ENCODE measurements around the gene IRF9.

IRF9 gene

DNA sequence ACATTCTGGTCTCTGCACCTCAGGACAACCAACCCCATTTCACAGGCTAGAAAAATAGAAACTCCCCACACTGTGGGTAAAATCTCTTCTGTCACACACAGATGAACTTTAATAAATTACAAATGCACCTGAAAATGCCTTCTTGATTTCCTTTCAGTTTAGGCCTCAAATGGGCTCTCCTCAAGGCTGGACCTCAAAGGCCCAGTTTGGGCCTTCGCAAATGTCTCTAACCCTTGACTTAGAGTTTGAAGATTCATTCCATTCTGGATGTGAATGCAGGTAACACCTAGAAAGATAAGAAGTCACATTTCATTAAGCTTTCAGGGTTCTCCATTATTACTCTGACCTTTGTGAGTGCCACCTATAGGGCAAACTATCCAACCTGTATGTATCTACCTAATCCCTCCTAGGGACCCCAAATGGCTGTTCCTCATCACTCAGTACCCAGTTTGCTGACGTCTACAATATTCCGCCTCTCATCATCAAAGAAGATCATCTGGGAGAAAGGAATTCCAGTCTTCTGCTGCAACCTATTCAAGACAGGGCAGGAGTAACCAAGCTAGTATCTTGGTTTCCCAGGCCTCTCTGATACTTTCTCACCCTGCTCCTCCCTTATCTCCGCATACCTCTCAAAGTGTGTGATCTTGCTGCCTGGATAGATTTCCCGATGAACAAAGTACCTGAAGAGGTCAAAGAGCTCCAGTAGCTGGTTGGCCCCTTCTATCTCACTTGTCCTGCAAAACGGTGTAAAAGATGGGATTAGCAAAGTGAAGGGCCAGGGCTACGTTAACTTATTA, 53.0 kb downstream of the IRF9 start:
- no peak for DNase-seq (ENCODE audit: extremely low spot score)
- POLR2A ChIA-PET: interaction anchor here (0.6 to 2.0 kb wide), 11 partner anchors 15 to 216 kb away, joined by 3 to 14 read pairs (median 4); partner anchors contain the start of genes CBLN3, EMC9, IRF9 and KHNYN

DNA sequence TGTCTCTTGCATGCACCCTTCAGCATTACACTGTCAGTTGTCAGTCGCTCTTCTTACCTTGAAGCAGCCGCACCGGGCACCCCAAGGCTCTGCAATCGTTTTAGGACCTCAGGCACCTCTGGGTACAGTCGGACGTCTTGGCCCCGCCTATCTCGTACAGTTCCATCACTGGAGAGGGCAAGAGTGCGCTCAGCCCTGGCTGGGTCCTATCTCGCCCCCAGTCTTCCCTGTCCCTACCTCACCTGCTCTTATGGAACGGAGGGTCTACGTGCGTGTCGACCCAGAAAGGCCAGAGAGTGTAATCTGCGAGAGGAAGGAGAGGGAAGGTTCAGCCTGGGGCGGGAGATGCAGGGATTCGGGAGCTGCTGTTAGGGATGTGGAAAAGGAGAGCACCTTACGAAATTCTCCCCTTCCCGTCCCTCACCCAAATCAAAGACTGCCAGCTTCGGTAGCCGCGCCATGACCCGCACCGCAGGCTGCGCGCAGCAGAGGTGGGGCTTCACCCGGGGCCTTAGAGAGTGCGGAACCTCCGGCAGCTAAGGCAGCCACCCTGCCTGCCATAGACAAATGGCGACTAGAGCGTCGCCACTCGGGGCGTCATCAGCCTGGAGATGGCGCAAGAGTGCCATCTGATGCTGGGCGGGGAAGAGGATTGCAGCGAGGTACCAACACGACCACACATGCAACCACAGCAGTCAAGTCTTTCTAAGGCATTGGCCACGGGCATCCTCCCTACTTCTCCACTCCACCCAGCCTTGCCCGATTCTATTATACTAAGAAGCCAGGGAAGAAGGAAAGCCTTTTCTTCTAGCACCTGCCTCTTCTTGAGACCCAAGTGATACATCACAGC, 54.7 kb downstream of the IRF9 start, which contains the start of gene MDP1:
Gene MDP1, minus strand, starts transcription at position 572 of the 850 bp plus-strand sequence. Its CDS starts 111 bp downstream, at position 461.
- CTCF ChIA-PET: interaction anchor here (0.7 to 5.2 kb wide), 37 partner anchors 9 to 216 kb away, joined by 3 to 42 read pairs (median 7); partner anchors contain the start of genes CIDEB, DHRS1, GMPR2 and IPO4
- POLR2A ChIA-PET: interaction anchor here (0.6 to 0.9 kb wide), 4 partner anchors 15 to 279 kb away, joined by 3 to 6 read pairs (median 4); partner anchors contain the start of gene TINF2
- DNase-seq (ENCODE audit: extremely low spot score): peak; percentile 91
- TF ChIP-seq, protein P1, sequence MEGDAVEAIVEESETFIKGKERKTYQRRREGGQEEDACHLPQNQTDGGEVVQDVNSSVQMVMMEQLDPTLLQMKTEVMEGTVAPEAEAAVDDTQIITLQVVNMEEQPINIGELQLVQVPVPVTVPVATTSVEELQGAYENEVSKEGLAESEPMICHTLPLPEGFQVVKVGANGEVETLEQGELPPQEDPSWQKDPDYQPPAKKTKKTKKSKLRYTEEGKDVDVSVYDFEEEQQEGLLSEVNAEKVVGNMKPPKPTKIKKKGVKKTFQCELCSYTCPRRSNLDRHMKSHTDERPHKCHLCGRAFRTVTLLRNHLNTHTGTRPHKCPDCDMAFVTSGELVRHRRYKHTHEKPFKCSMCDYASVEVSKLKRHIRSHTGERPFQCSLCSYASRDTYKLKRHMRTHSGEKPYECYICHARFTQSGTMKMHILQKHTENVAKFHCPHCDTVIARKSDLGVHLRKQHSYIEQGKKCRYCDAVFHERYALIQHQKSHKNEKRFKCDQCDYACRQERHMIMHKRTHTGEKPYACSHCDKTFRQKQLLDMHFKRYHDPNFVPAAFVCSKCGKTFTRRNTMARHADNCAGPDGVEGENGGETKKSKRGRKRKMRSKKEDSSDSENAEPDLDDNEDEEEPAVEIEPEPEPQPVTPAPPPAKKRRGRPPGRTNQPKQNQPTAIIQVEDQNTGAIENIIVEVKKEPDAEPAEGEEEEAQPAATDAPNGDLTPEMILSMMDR (IDR thresholded peaks at IDR 0.05; ENCODE audit: control extremely low read depth, extremely low read depth, low read depth, missing control alignments): peak; percentile 97

More for the DNA sequence above, 53.0 kb downstream of the IRF9 start:
- TF ChIP-seq, protein P1 (IDR thresholded peaks at IDR 0.05; ENCODE audit: control extremely low read depth, extremely low read depth, low read depth, missing control alignments): no peak
- CTCF ChIA-PET: interaction anchor here (0.7 to 5.2 kb wide), 19 partner anchors 8 to 123 kb away, joined by 3 to 42 read pairs (median 5); partner anchors contain the start of genes CIDEB, DHRS1, IRF9 and NOP9

Measured in GM10248 (cell line).